HCT116 (cell line): ENCODE results near the gene NEO1. TPM values are rescaled to one million over a fixed set of nuclear protein-coding genes. Genes with fewer than 3 reads are reported as not detected.

Experiments
- ATAC-seq: fragments of 200-7000 bp; cut with Tn5 transposase; 2 replicates; pipeline ENCODE4 v1.9.1; 2020; ENCODE audit warnings: mild to moderate bottlenecking, moderate library complexity
- BruUV-seq: library from RNA; stranded (reverse); fragments of 400-500 nt; replicated peaks from 2 replicates; lab custom pipeline; 2021; lab: Mats Ljungman, UMichigan
- CTCF ChIA-PET: fragments of 300-600 bp; sonication (Branson Sonifier 250); formaldehyde crosslinking; loops from one replicate; lab custom pipeline; 2021; ENCODE audit warnings: antibody characterized with exemption; lab: Charles Lee
- POLR2A ChIA-PET: fragments of 300-600, 350-600 bp; sonication (Branson Sonifier 250); formaldehyde crosslinking; loops from one replicate; lab custom pipeline; 2021; ENCODE audit warnings: antibody characterized with exemption; lab: Charles Lee
- RAD21 ChIA-PET, 2 experiments: fragments of 300-600 bp; sonication (Branson Sonifier 250); formaldehyde crosslinking; loops; one replicate each; lab custom pipeline; 2023; ENCODE audit warnings: low total read pairs in 2 of 2; ENCODE audit not compliant: uncharacterized antibody in 2 of 2, unreplicated experiment in 2 of 2, low non-redundant PET in 1 of 2; lab: Charles Lee
- DNase-seq: peaks from one replicate; pipeline ENCODE4 v3.0.0-alpha.2; 2010; ENCODE audit warnings: low read depth, low spot score
- H2AFZ ChIP-seq: fragments of 200-600 bp; shearing (Covaris generic), sonication (generic); 2 replicates; pipeline ENCODE4 v1.6.1; 2017; ENCODE audit warnings: low read depth, mixed run types, mixed read lengths, antibody characterized with exemption, low read length; ENCODE audit not compliant: poor library complexity, severe bottlenecking
- H3K27ac ChIP-seq: 2 replicates; pipeline ENCODE4 v1.5.1; 2012; ENCODE audit warnings: low read depth, low read length
- H3K27me3 ChIP-seq: fragments of 200-600 bp; sonication (generic); 2 replicates; pipeline ENCODE4 v1.6.1; 2016; ENCODE audit warnings: mixed run types, low read length, mixed read lengths; ENCODE audit not compliant: insufficient read depth
- H3K36me3 ChIP-seq, 2 experiments: fragments of 200-500 bp in 1 of 2; fragments of 200-600 bp in 1 of 2; sonication (Bioruptor generic) in 1 of 2; sonication (generic) in 1 of 2; 2 replicates each; pipeline versions ENCODE4 v1.5.1 to v1.6.1; 2014 to 2016; ENCODE audit warnings: low read length in 2 of 2, inconsistent platforms in 1 of 2, mixed read lengths in 1 of 2, mixed run types in 1 of 2; ENCODE audit not compliant: insufficient read depth in 2 of 2, control insufficient read depth in 1 of 2
- H3K4me1 ChIP-seq, 2 experiments: fragments of 200-600 bp in 1 of 2; sonication (generic) in 1 of 2; 2 replicates each; pipeline versions ENCODE4 v1.5.1 to v1.6.1; 2012 to 2017; ENCODE audit warnings: low read length in 2 of 2, inconsistent platforms in 1 of 2, mild to moderate bottlenecking in 1 of 2, mixed read lengths in 1 of 2, mixed run types in 1 of 2, moderate library complexity in 1 of 2; ENCODE audit not compliant: insufficient read depth in 2 of 2, control insufficient read depth in 1 of 2
- H3K4me2 ChIP-seq: fragments of 200-600 bp; sonication (generic); 2 replicates; pipeline ENCODE4 v1.6.1; 2017; ENCODE audit warnings: mixed run types, low read length, mixed read lengths
- H3K4me3 ChIP-seq, 2 experiments: fragments of 200-600 bp in 1 of 2; sonication (generic) in 1 of 2; replicated peaks in 1 of 2; 2 replicates each; pipeline ENCODE4 v1.5.1; 2011 to 2016; ENCODE audit warnings: low read length in 2 of 2, control low read depth in 1 of 2, low read depth in 1 of 2, mild to moderate bottlenecking in 1 of 2, mixed read lengths in 1 of 2, mixed run types in 1 of 2
- H3K79me2 ChIP-seq: fragments of 200-600 bp; sonication (generic); 2 replicates; pipeline ENCODE4 v1.6.1; 2017; ENCODE audit warnings: mild to moderate bottlenecking, mixed run types, low read length, moderate library complexity, mixed read lengths; ENCODE audit not compliant: insufficient read depth
- H3K9ac ChIP-seq: fragments of 200-600 bp; sonication (generic); 2 replicates; pipeline ENCODE4 v1.6.1; 2016; ENCODE audit warnings: low read length, mixed read lengths
- H3K9me2 ChIP-seq: fragments of 200-600 bp; sonication (generic), shearing (Covaris generic); 2 replicates; pipeline ENCODE4 v1.6.1; 2017; ENCODE audit warnings: mixed run types, mild to moderate bottlenecking, moderate library complexity; ENCODE audit not compliant: insufficient read depth
- H3K9me3 ChIP-seq, 2 experiments: fragments of 200-500 bp in 1 of 2; fragments of 200-600 bp in 1 of 2; sonication (Bioruptor generic) in 1 of 2; sonication (generic) in 1 of 2; 2 replicates each; pipeline ENCODE4 v1.6.1; 2014 to 2017; ENCODE audit warnings: low read length in 2 of 2, mixed read lengths in 2 of 2, inconsistent platforms in 1 of 2, low read depth in 1 of 2, mild to moderate bottlenecking in 1 of 2, mixed run types in 1 of 2, moderate library complexity in 1 of 2; ENCODE audit not compliant: control insufficient read depth in 1 of 2, insufficient read depth in 1 of 2
- H4K20me1 ChIP-seq: fragments of 200-600 bp; sonication (generic), shearing (Covaris generic); 2 replicates; pipeline ENCODE4 v1.6.1; 2017; ENCODE audit warnings: mixed run types, mild to moderate bottlenecking, moderate library complexity; ENCODE audit not compliant: insufficient read depth
- ATF3 ChIP-seq: IDR thresholded peaks from 2 replicates; pipeline ENCODE4 v1.6.1; 2012
- CEBPB ChIP-seq: IDR thresholded peaks from 2 replicates; pipeline ENCODE4 v1.6.1; 2012; ENCODE audit warnings: low read depth
- CTCF ChIP-seq, 3 experiments: fragments of 200-600 bp in 1 of 3; sonication (generic) in 1 of 3; IDR thresholded peaks in 2 of 3; conservative IDR thresholded peaks in 1 of 3; 2 replicates each; pipeline ENCODE4 v1.5.1; 2012 to 2017; ENCODE audit warnings: low read depth in 2 of 3, low read length in 2 of 3, antibody characterized with exemption in 1 of 3, borderline replicate concordance in 1 of 3, control low read depth in 1 of 3, mild to moderate bottlenecking in 1 of 3, mixed read lengths in 1 of 3, mixed run types in 1 of 3, moderate library complexity in 1 of 3; ENCODE audit not compliant: insufficient read depth in 1 of 3
- EGR1 ChIP-seq: IDR thresholded peaks from 2 replicates; pipeline ENCODE4 v1.6.1; 2012; ENCODE audit warnings: low read depth
- ELF1 ChIP-seq: IDR thresholded peaks from 2 replicates; pipeline ENCODE4 v1.6.1; 2012; ENCODE audit warnings: low read depth, borderline replicate concordance
- EZH2phosphoT487 ChIP-seq: fragments of 200-600 bp; IDR thresholded peaks from 2 replicates; pipeline ENCODE4 v1.6.1; 2018; ENCODE audit warnings: antibody characterized with exemption, borderline replicate concordance
- JUND ChIP-seq: IDR thresholded peaks from 2 replicates; pipeline ENCODE4 v1.6.1; 2012
- RAD21 ChIP-seq: IDR thresholded peaks from 2 replicates; pipeline ENCODE4 v1.6.1; 2012; ENCODE audit warnings: low read depth, mild to moderate bottlenecking
- SIN3A ChIP-seq: IDR thresholded peaks from 2 replicates; pipeline ENCODE4 v1.6.1; 2012; ENCODE audit warnings: low read depth
- SP1 ChIP-seq: IDR thresholded peaks from 2 replicates; pipeline ENCODE4 v1.6.1; 2012; ENCODE audit warnings: low read depth
- SRF ChIP-seq: IDR thresholded peaks from 2 replicates; pipeline ENCODE4 v1.6.1; 2012; ENCODE audit warnings: low read depth
- YY1 ChIP-seq: IDR thresholded peaks from 2 replicates; pipeline ENCODE4 v1.6.1; 2011; ENCODE audit warnings: low read length, low read depth, moderate library complexity, mild to moderate bottlenecking; ENCODE audit not compliant: insufficient replicate concordance; ENCODE audit errors: extremely low read depth
- ZBTB33 ChIP-seq: IDR thresholded peaks from 2 replicates; pipeline ENCODE4 v1.6.1; 2011; ENCODE audit warnings: mild to moderate bottlenecking, low read length, moderate library complexity; ENCODE audit not compliant: insufficient replicate concordance; ENCODE audit errors: extremely low read depth
- intact Hi-C: fragments of 100-400 bp; cut with micrococcal nuclease; formaldehyde crosslinking; loops from 2 replicates; pipeline ENCODE4 v1.10.0; 2022
- total RNA-seq: library from RNA; stranded (reverse); gene quantifications from one replicate; pipeline ENCODE4 v1.2.1, GENCODE V29; 2021; ENCODE audit not compliant: unreplicated experiment

Gene NEO1
- total RNA-seq, 1 experiment from 2014 or later = 30.0 TPM

GRCh38 chr15:73022161-73022560 is 30.1 kb upstream of the NEO1 start:
- Histone ChIP-seq H3K4me3 (no peak overlapping the region), H3K27me3 (peaks cover 4% of the 10 kb centered on the region; the same call in 1 of the 2 replicates), H3K36me3 (no peaks in the 10 kb centered on the region), H3K4me2 (no peak overlapping the region), H3K9me2 (no peaks in the 10 kb centered on the region), H4K20me1 (no peaks in the 10 kb centered on the region)
- CTCF ChIA-PET = no interaction called here
- POLR2A ChIA-PET = no interaction called here
- no peak for TF ChIP-seq RAD21
- TF ChIP-seq YY1 = no peak
- TF ChIP-seq, all 23 proteins: peak for 0
- no peaks in the 10 kb centered on the region for H3K79me2 ChIP-seq
- H3K9me3 ChIP-seq = no peaks in the 10 kb centered on the region
- H3K9ac ChIP-seq = no peak overlapping the region
- no peak overlapping the region for H2AFZ ChIP-seq
- no peak for ATAC-seq
- DNase-seq = no peak
- RAD21 ChIA-PET = no interaction called here
- intact Hi-C loops = no loop called here
- no TSS peak for BruUV-seq
- no peaks in the 10 kb centered on the region for H3K4me1 ChIP-seq
- H3K27ac ChIP-seq = no peak overlapping the region

- H3K9ac ChIP-seq = no peak overlapping the region
- CTCF ChIA-PET = interaction anchor here (1.3 kb wide), 1 partner anchor 9 kb away, joined by 3 read pairs; no protein-coding TSS in a partner anchor
- H3K79me2 ChIP-seq = no peaks in the 10 kb centered on the region
- H2AFZ ChIP-seq = no peak overlapping the region
- no peaks in the 10 kb centered on the region for H3K4me1 ChIP-seq
- no peaks in the 10 kb centered on the region for H4K20me1 ChIP-seq
- DNase-seq = no peak
- H3K9me3 ChIP-seq = no peaks in the 10 kb centered on the region
- TF ChIP-seq CTCF (IDR thresholded peaks at IDR 0.05 in 2 of 3, conservative IDR thresholded peaks at IDR 0.05 in 1 of 3; ENCODE audit: borderline replicate concordance in 1 of 3, insufficient read depth in 1 of 3, low read depth in 2 of 3, low read length in 2 of 3) (no peak), EGR1 (no peak), JUND (no peak), CEBPB (no peak), EZH2phosphoT487 (no peak), ELF1 (no peak), SP1 (no peak), ZBTB33 (no peak), SRF (no peak), SIN3A (no peak), YY1 (no peak), ATF3 (no peak)
- H3K27ac ChIP-seq = no peak overlapping the region
- no peaks in the 10 kb centered on the region for H3K9me2 ChIP-seq
- H3K4me2 ChIP-seq = no peak overlapping the region
- RAD21 ChIA-PET = no interaction called here
- POLR2A ChIA-PET = no interaction called here
- no peak overlapping the region for H3K4me3 ChIP-seq
- intact Hi-C loops = no loop called here
- no peaks in the 10 kb centered on the region for H3K36me3 ChIP-seq
- ATAC-seq = no peak
- no TSS peak for BruUV-seq
- H3K27me3 ChIP-seq = peaks cover 4% of the 10 kb centered on the region; the same call in 1 of the 2 replicates
Observed at GRCh38 chr15:73023071-73023470, 29.2 kb upstream of the NEO1 start.
